ENCODE measurements around the gene NLRP9.

Gene NLRP9

GRCh38 chr19:55673465-55673864 lies 64.7 kb downstream of the NLRP9 start:
- no peak overlapping the region for H3K4me3 ChIP-seq (replicated peaks; ENCODE audit: low read depth, low read length)
- TF ChIP-seq CTCF (IDR thresholded peaks at IDR 0.05; ENCODE audit: low read depth, low read length, missing control alignments): no peak
- no peak for DNase-seq (ENCODE audit: extremely low read depth, low read depth)

GRCh38 chr19:55672418-55672817 lies 65.8 kb downstream of the NLRP9 start:
- no peak for DNase-seq (ENCODE audit: extremely low read depth, low read depth)
- no peak overlapping the region for H3K4me3 ChIP-seq (replicated peaks; ENCODE audit: low read depth, low read length)
- TF ChIP-seq CTCF (IDR thresholded peaks at IDR 0.05; ENCODE audit: low read depth, low read length, missing control alignments): no peak

GRCh38 chr19:55671054-55671378 lies 67.2 kb downstream of the NLRP9 start:
- H3K4me3 ChIP-seq (replicated peaks; ENCODE audit: low read depth, low read length): no peak overlapping the region
- no peak for TF ChIP-seq CTCF (IDR thresholded peaks at IDR 0.05; ENCODE audit: low read depth, low read length, missing control alignments)
- no peak for DNase-seq (ENCODE audit: extremely low read depth, low read depth)

- DNase-seq (ENCODE audit: extremely low read depth, low read depth): no peak
- H3K4me3 ChIP-seq (replicated peaks; ENCODE audit: low read depth, low read length): no peak overlapping the region
- TF ChIP-seq CTCF (IDR thresholded peaks at IDR 0.05; ENCODE audit: low read depth, low read length, missing control alignments): no peak
Observed at GRCh38 chr19:55670280-55671053, 67.7 kb downstream of the NLRP9 start.

- no peak for TF ChIP-seq CTCF (IDR thresholded peaks at IDR 0.05; ENCODE audit: low read depth, low read length, missing control alignments)
Observed at GRCh38 chr19:55669418-55670279, 68.6 kb downstream of the NLRP9 start.

GRCh38 chr19:55668603-55669348 lies 69.4 kb downstream of the NLRP9 start:
- no peak for TF ChIP-seq CTCF (IDR thresholded peaks at IDR 0.05; ENCODE audit: low read depth, low read length, missing control alignments)

More at GRCh38 chr19:55669418-55670279, 68.6 kb downstream of the NLRP9 start:
- DNase-seq (ENCODE audit: extremely low read depth, low read depth): no peak
- no peak overlapping the region for H3K4me3 ChIP-seq (replicated peaks; ENCODE audit: low read depth, low read length)

More at GRCh38 chr19:55668603-55669348, 69.4 kb downstream of the NLRP9 start:
- DNase-seq (ENCODE audit: extremely low read depth, low read depth): no peak
- H3K4me3 ChIP-seq (replicated peaks; ENCODE audit: low read depth, low read length): no peak overlapping the region
